MM.1S (cell line): Measurements from ENCODE around the gene HGS.
"Not testable (repeated sequence)": the region's sequence is repeated elsewhere in the genome, so short reads cannot be mapped to it uniquely, and the experiment has no call there.

Experiments used
- DNase-seq: peaks from one replicate; pipeline ENCODE4 v3.0.0-alpha.2; 2015
- H2AFZ ChIP-seq: fragments of 300-600 bp; sonication (generic); 2 replicates; pipeline ENCODE4 v1.6.0; 2016; ENCODE audit warnings: antibody characterized with exemption, low read length
- H3F3A ChIP-seq: fragments of 300-600 bp; sonication (generic); 2 replicates; pipeline ENCODE4 v1.6.1; 2016; ENCODE audit warnings: mild to moderate bottlenecking, antibody characterized with exemption, low read length, moderate library complexity, mixed read lengths; ENCODE audit not compliant: insufficient read depth
- H3K27ac ChIP-seq: fragments of 300-600 bp; sonication (generic); 2 replicates; pipeline ENCODE4 v1.5.1; 2016; ENCODE audit warnings: mild to moderate bottlenecking, low read length
- H3K27me3 ChIP-seq: fragments of 300-600 bp; sonication (generic); replicated peaks from 2 replicates; pipeline ENCODE4 v1.6.0; 2016; ENCODE audit warnings: low read length; ENCODE audit not compliant: insufficient read depth
- H3K36me3 ChIP-seq: fragments of 300-600 bp; sonication (generic); replicated peaks from 2 replicates; pipeline ENCODE4 v1.6.1; 2016; ENCODE audit warnings: mild to moderate bottlenecking, low read length, mixed read lengths; ENCODE audit not compliant: insufficient read depth
- H3K4me1 ChIP-seq: fragments of 300-600 bp; sonication (generic); 2 replicates; pipeline ENCODE4 v1.6.1; 2016; ENCODE audit warnings: low read length, mixed read lengths
- H3K4me2 ChIP-seq: fragments of 300-600 bp; sonication (generic); 2 replicates; pipeline ENCODE4 v1.6.0; 2016; ENCODE audit warnings: low read depth, low read length
- H3K4me3 ChIP-seq: fragments of 300-600 bp; sonication (generic); 2 replicates; pipeline ENCODE4 v1.5.1; 2016; ENCODE audit warnings: low read length, mixed read lengths
- H3K79me2 ChIP-seq: fragments of 300-600 bp; sonication (generic); 2 replicates; pipeline ENCODE4 v1.6.1; 2016; ENCODE audit warnings: mixed run types, low read length, mixed read lengths
- H3K9ac ChIP-seq: fragments of 300-600 bp; sonication (generic); 2 replicates; pipeline ENCODE4 v1.6.1; 2016; ENCODE audit warnings: low read length, mixed read lengths
- H3K9me2 ChIP-seq: fragments of 300-600 bp; sonication (generic); replicated peaks from 2 replicates; pipeline ENCODE4 v1.6.1; 2016; ENCODE audit warnings: mild to moderate bottlenecking, low read length, mixed read lengths; ENCODE audit not compliant: insufficient read depth
- H3K9me3 ChIP-seq: fragments of 300-600 bp; sonication (generic); replicated peaks from 2 replicates; pipeline ENCODE4 v1.6.1; 2016; ENCODE audit warnings: mild to moderate bottlenecking, low read length, mixed read lengths; ENCODE audit not compliant: insufficient read depth
- H4K20me1 ChIP-seq: fragments of 300-600 bp; sonication (generic); 2 replicates; pipeline ENCODE4 v1.6.1; 2016; ENCODE audit warnings: mild to moderate bottlenecking, low read length, moderate library complexity, mixed read lengths; ENCODE audit not compliant: insufficient read depth
- CTCF ChIP-seq: fragments of 300-600 bp; sonication (generic); IDR thresholded peaks from 2 replicates; pipeline ENCODE4 v1.5.1; 2016; ENCODE audit warnings: antibody characterized with exemption, low read length, mixed read lengths
- EZH2 ChIP-seq: fragments of 300-600 bp; sonication (generic); optimal IDR thresholded peaks from 2 replicates; pipeline ENCODE3; 2017; ENCODE audit warnings: low read depth, mild to moderate bottlenecking, antibody characterized with exemption, low read length, mixed read lengths
- EZH2phosphoT487 ChIP-seq: fragments of 300-600 bp; sonication (generic); IDR thresholded peaks from 2 replicates; pipeline ENCODE4 v1.6.1; 2018; ENCODE audit warnings: antibody characterized with exemption, low read length

HGS gene

GRCh38 chr17:81738801-81739393, 55.1 kb downstream of the HGS start:
- Histone ChIP-seq H4K20me1 (no peaks in the 10 kb centered on the region), H3K4me1 (0 out of 2 replicates have a peak, but pooled peaks cover 6% of the 10 kb centered on the region), H3K79me2 (no peaks in the 10 kb centered on the region), H3K4me3 (no peak overlapping the region), H3K9ac (no peak overlapping the region), H3K27me3 (peaks cover 29% of the 10 kb centered on the region), H3K36me3 (no peaks in the 10 kb centered on the region), H3K9me3 (no peaks in the 10 kb centered on the region), H3K9me2 (no peaks in the 10 kb centered on the region), H3K4me2 (no peak overlapping the region), H2AFZ (no peak overlapping the region), H3F3A (no peaks in the 10 kb centered on the region), H3K27ac (no peak overlapping the region)
- no peak for DNase-seq
- TF ChIP-seq EZH2 = no peak
- no peak for TF ChIP-seq CTCF
- no peak for TF ChIP-seq EZH2phosphoT487

GRCh38 chr17:81739593-81739992, 55.8 kb downstream of the HGS start:
- not testable (repeated sequence) for H2AFZ ChIP-seq, H3K4me2 ChIP-seq, H3K79me2 ChIP-seq, H3K9me3 ChIP-seq, DNase-seq, H3K9me2 ChIP-seq, H4K20me1 ChIP-seq, H3K9ac ChIP-seq, H3F3A ChIP-seq, H3K27ac ChIP-seq, H3K36me3 ChIP-seq, H3K4me3 ChIP-seq, H3K4me1 ChIP-seq
- H3K27me3 ChIP-seq = peaks cover 29% of the 10 kb centered on the region

GRCh38 chr17:81740395-81740961, 56.7 kb downstream of the HGS start:
- Histone ChIP-seq H3K27me3 (peaks cover 29% of the 10 kb centered on the region), H3K9ac (no peak overlapping the region), H3K4me1 (0 out of 2 replicates have a peak, but pooled peaks cover 6% of the 10 kb centered on the region), H3F3A (no peaks in the 10 kb centered on the region), H3K4me2 (no peak overlapping the region), H3K79me2 (no peaks in the 10 kb centered on the region), H4K20me1 (no peaks in the 10 kb centered on the region), H3K4me3 (no peak overlapping the region), H2AFZ (no peak overlapping the region), H3K9me3 (no peaks in the 10 kb centered on the region), H3K36me3 (no peaks in the 10 kb centered on the region), H3K27ac (no peak overlapping the region), H3K9me2 (no peaks in the 10 kb centered on the region)
- TF ChIP-seq EZH2 (no peak), EZH2phosphoT487 (no peak), CTCF (no peak)
- DNase-seq = no peak

- no peak for DNase-seq
- no peak overlapping the region for H3K27ac ChIP-seq
- H3K36me3 ChIP-seq = no peaks in the 10 kb centered on the region
- no peak for TF ChIP-seq EZH2phosphoT487
- TF ChIP-seq CTCF = no peak
- TF ChIP-seq EZH2 = no peak
- 0 out of 2 replicates have a peak, but pooled peaks cover under 1% of the 10 kb centered on the region for H3K4me1 ChIP-seq
- H3K9ac ChIP-seq = no peak overlapping the region
- no peaks in the 10 kb centered on the region for H3K9me3 ChIP-seq
- H3K9me2 ChIP-seq = no peaks in the 10 kb centered on the region
- H3K27me3 ChIP-seq = peaks cover 26% of the 10 kb centered on the region
- no peaks in the 10 kb centered on the region for H3F3A ChIP-seq
- H3K4me2 ChIP-seq = no peak overlapping the region
- no peak overlapping the region for H2AFZ ChIP-seq
- no peaks in the 10 kb centered on the region for H4K20me1 ChIP-seq
- no peaks in the 10 kb centered on the region for H3K79me2 ChIP-seq
- no peak overlapping the region for H3K4me3 ChIP-seq
These were observed 57.3 kb downstream of the HGS start for GRCh38 chr17:81741049-81741593.
